HG03354 (cell line): Measurements from ENCODE around the gene C2CD2.

Source experiments
- ATAC-seq: cut with Tn5 transposase; IDR thresholded peaks from one replicate; pipeline ENCODE4 v1.9.1; 2021; ENCODE audit warnings: mild to moderate bottlenecking; ENCODE audit not compliant: unreplicated experiment, poor library complexity, severe bottlenecking

The C2CD2 gene

GRCh38 chr21:41976611-41977010 lies 22.8 kb upstream of the C2CD2 start:
- ATAC-seq, result no peak

GRCh38 chr21:41975391-41976272 lies 21.8 kb upstream of the C2CD2 start:
- no peak for ATAC-seq

- no peak for ATAC-seq
Measured at GRCh38 chr21:41974752-41975053, 20.9 kb upstream of the C2CD2 start.

GRCh38 chr21:41973861-41974751 lies 20.3 kb upstream of the C2CD2 start:
- ATAC-seq, result no peak

GRCh38 chr21:41973427-41973831 lies 19.6 kb upstream of the C2CD2 start:
- ATAC-seq, result no peak

- no peak for ATAC-seq
Measured at GRCh38 chr21:41972511-41973205, 18.8 kb upstream of the C2CD2 start.

- no peak for ATAC-seq
Measured at GRCh38 chr21:41971891-41972290, 18.1 kb upstream of the C2CD2 start.

GRCh38 chr21:41970751-41971653 lies 17.2 kb upstream of the C2CD2 start:
- no peak for ATAC-seq

GRCh38 chr21:41970106-41970391 lies 16.2 kb upstream of the C2CD2 start:
- ATAC-seq, result no peak

- ATAC-seq, result no peak
Measured at GRCh38 chr21:41967708-41968107, 13.9 kb upstream of the C2CD2 start.

GRCh38 chr21:41966872-41967621 lies 13.2 kb upstream of the C2CD2 start:
- no peak for ATAC-seq

- no peak for ATAC-seq
Measured at GRCh38 chr21:41966041-41966833, 12.4 kb upstream of the C2CD2 start.

GRCh38 chr21:41965461-41966013 lies 11.7 kb upstream of the C2CD2 start:
- ATAC-seq, result no peak

GRCh38 chr21:41965045-41965444 lies 11.2 kb upstream of the C2CD2 start:
- ATAC-seq, result no peak

- ATAC-seq, result no peak
Measured at GRCh38 chr21:41964171-41964570, 10.4 kb upstream of the C2CD2 start.

- ATAC-seq, result no peak
Measured at GRCh38 chr21:41962425-41962966, 8.7 kb upstream of the C2CD2 start.

- no peak for ATAC-seq
Measured at GRCh38 chr21:41961753-41962152, 7.9 kb upstream of the C2CD2 start.

- no peak for ATAC-seq
Measured at GRCh38 chr21:41961282-41961701, 7.5 kb upstream of the C2CD2 start.
